IPS DF 6.9 (cell line): ENCODE results near the gene TLE1.

Source experiments
- DNase-seq: peaks from one replicate; pipeline ENCODE4 v3.0.0-alpha.2; 2013; ENCODE audit warnings: low read depth, low spot score
- H3K27ac ChIP-seq: one replicate; pipeline ENCODE4 v1.5.1; 2013; ENCODE audit warnings: low read length, control low read depth
- H3K27me3 ChIP-seq: 2 replicates; pipeline ENCODE4 v1.6.1; 2013; ENCODE audit warnings: mild to moderate bottlenecking, low read length; ENCODE audit not compliant: control insufficient read depth, insufficient read depth
- H3K36me3 ChIP-seq: 2 replicates; pipeline ENCODE4 v1.6.1; 2013; ENCODE audit warnings: low read length; ENCODE audit not compliant: control insufficient read depth, insufficient read depth
- H3K4me1 ChIP-seq: 2 replicates; pipeline ENCODE4 v1.6.1; 2013; ENCODE audit warnings: low read length; ENCODE audit not compliant: control insufficient read depth, insufficient read depth
- H3K4me3 ChIP-seq: 2 replicates; pipeline ENCODE4 v1.5.1; 2013; ENCODE audit warnings: mild to moderate bottlenecking, low read length
- H3K9me3 ChIP-seq: 2 replicates; pipeline ENCODE4 v1.6.1; 2013; ENCODE audit warnings: low read length, inconsistent platforms; ENCODE audit not compliant: control insufficient read depth, insufficient read depth
- WGBS: extraction: QIAGEN DNeasy Blood & Tissue Kit; methylation state at CpG from one replicate; pipeline ENCODE4 v1.1.7; 2013; ENCODE audit warnings: mixed read lengths, missing lambda C conversion rate; ENCODE audit not compliant: insufficient read length, insufficient coverage; 5-methylcytosine and 5-hydroxymethylcytosine counted together

The TLE1 gene

DNA sequence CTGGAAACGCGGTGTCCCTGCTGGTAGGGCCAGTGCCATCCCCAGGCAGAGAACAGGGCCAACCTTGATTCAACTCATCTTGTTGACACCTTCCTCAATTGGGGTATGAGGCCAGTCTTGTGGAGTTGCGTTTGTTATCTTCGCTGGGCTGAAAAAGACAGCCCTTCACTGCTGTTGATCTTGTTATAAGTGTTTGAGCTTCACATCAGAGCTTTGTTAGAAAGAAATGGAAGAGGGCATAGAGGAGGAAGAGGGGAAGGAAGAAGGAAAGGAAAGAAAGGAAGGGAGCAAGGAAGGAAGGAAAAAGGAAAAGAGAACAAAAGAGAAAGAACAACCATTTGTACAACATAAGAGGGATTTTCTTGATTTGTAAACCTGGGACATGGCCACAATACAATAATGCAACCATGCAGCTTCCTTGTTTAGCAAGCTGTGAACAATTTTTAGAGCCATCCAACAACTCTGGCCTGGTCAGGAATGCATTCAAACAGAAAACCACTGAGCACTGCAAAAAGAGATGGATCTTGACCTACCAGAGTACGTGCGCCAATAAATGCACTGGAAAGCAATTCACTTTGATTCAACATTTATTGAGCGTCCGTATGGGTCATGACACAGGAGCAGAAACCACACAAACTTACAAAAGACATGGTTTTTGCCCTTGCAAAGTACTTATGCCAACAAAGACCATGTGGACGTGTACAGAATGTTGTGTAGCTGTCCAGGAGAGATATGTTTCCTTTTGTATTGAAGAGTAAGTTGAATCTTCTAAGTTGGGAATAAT, 152.9 kb downstream of the TLE1 start:
- WGBS = no CpG with 5 or more reads among the region's 9 CpGs

DNA sequence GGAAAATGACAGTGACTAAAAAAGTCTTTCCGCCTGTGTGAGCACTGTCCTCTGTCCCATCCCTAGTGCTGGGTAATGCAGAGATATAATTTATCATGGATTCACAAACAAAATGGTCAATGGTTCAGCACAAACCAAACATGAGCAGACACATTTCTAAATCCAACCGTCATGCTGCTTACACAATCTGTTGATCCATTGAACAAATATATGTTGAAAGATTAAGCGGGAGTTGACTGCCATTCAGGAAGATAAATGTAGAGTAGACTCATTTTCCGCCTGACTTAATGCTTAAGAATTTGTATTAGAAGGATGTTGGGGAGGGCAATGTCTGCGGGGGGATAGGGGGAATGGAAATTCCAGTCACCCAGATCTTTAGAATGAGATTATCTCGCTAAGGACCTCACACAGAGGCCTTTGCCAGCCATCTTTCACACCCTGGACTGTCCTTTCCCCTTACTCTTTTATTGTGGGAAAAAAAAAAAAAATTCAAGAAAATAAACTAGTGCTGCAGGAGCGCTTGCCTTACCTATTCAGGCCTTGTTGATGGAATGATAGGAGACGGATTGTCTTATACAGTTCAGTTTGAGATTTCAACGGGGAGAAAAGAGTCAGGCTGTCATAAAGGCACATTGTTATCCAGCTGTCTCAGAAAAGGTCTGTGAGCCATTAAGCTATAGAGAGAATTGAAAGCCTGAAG, 153.7 kb downstream of the TLE1 start:
- H3K4me3 ChIP-seq = no peak overlapping the region
- H3K9me3 ChIP-seq = no peaks in the 10 kb centered on the region
- H3K27me3 ChIP-seq = no peaks in the 10 kb centered on the region
- H3K27ac ChIP-seq = no peak overlapping the region
- no peaks in the 10 kb centered on the region for H3K36me3 ChIP-seq
- DNase-seq = no peak
- WGBS = no CpG with 5 or more reads among the region's 9 CpGs
- no peaks in the 10 kb centered on the region for H3K4me1 ChIP-seq

More for the DNA sequence above, 152.9 kb downstream of the TLE1 start:
- Histone ChIP-seq H3K27me3 (no peaks in the 10 kb centered on the region), H3K36me3 (no peaks in the 10 kb centered on the region), H3K9me3 (no peaks in the 10 kb centered on the region), H3K4me3 (no peak overlapping the region), H3K27ac (no peak overlapping the region), H3K4me1 (no peaks in the 10 kb centered on the region)
- no peak for DNase-seq

DNA sequence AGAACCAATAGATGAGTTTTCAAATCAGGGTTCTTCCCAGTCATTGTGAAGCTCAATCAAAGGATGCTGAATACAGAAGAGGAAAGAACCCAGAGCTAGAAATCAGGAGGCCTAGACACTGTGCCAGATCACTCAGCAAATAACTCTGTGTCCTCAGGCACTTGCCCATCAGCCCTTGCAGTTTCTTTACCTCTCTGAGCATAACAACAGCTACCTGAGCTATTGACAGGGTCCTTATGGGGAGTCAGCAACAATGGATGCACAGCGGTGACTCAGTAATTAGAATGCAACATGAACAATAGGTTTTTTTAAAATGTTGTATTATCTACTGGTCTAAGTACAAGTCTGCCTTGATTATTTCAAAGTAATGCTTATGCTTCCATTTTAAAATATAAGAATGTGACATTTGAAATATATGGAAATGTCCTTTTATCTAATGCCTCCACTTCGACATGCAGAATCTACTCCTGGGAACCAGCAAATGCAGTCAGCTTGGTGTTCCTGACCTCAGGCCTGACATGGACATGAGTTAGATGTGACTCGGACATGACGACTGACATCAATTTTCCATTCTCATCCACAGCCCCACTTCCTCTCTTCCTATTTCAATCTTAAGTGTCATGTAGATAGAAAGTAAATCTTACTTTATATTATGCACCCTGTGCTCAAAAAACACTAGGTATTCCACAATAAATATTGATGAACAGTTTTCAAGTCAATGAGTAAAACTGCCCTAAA, 155.0 kb downstream of the TLE1 start:
- no peaks in the 10 kb centered on the region for H3K9me3 ChIP-seq
- no CpG with 5 or more reads among the region's 4 CpGs for WGBS
- no peaks in the 10 kb centered on the region for H3K27me3 ChIP-seq
- no peak overlapping the region for H3K4me3 ChIP-seq
- H3K36me3 ChIP-seq = no peaks in the 10 kb centered on the region
- no peak for DNase-seq
- H3K27ac ChIP-seq = no peak overlapping the region
- no peaks in the 10 kb centered on the region for H3K4me1 ChIP-seq
